ENCODE data around the gene ADAT1.

ADAT1 gene

GRCh38 chr16:75622761-75623605 is at the start of gene ADAT1:
Gene ADAT1, minus strand, starts transcription at chr16:75623281. Its CDS starts 2,482 bp downstream, at chr16:75620799.
- DNase-seq = peak; percentile 96

GRCh38 chr16:75667503-75667902 is 44.4 kb upstream of the ADAT1 start:
- DNase-seq = no peak

- DNase-seq = no peak
Observed at GRCh38 chr16:75660726-75661302, 37.7 kb upstream of the ADAT1 start.

GRCh38 chr16:75660321-75660720 is 37.2 kb upstream of the ADAT1 start:
- no peak for DNase-seq

GRCh38 chr16:75658175-75658574 is 35.1 kb upstream of the ADAT1 start:
- no peak for DNase-seq

GRCh38 chr16:75653922-75654321 is 30.8 kb upstream of the ADAT1 start:
- DNase-seq = no peak

GRCh38 chr16:75648265-75649076 is 25.4 kb upstream of the ADAT1 start:
- peak; percentile 87 for DNase-seq

- peak; percentile 93 for DNase-seq
Observed at GRCh38 chr16:75647492-75648264, 24.6 kb upstream of the ADAT1 start, which contains the start of the genes KARS1 and TERF2IP. Gene KARS1, minus strand, starts transcription at chr16:75647665. Its CDS starts 26 bp downstream, at chr16:75647639. Gene TERF2IP, plus strand, starts transcription at chr16:75647773. Its CDS starts 110 bp downstream, at chr16:75647883.

- DNase-seq = no peak
Observed at GRCh38 chr16:75647112-75647491, 24.0 kb upstream of the ADAT1 start.

- no peak for DNase-seq
Observed at GRCh38 chr16:75644240-75645012, 21.3 kb upstream of the ADAT1 start.

- DNase-seq = no peak
Observed at GRCh38 chr16:75640598-75640997, 17.5 kb upstream of the ADAT1 start.

GRCh38 chr16:75635036-75635435 is 12.0 kb upstream of the ADAT1 start:
- DNase-seq = no peak

GRCh38 chr16:75632857-75633256 is 9.8 kb upstream of the ADAT1 start:
- DNase-seq = no peak

- no peak for DNase-seq
Observed at GRCh38 chr16:75630052-75630451, 7.0 kb upstream of the ADAT1 start.

- no peak for DNase-seq
Observed at GRCh38 chr16:75629132-75629531, 6.1 kb upstream of the ADAT1 start.

- DNase-seq = no peak
Observed at GRCh38 chr16:75628351-75628750, 5.3 kb upstream of the ADAT1 start.

- DNase-seq = no peak
Observed at GRCh38 chr16:75627851-75628250, 4.8 kb upstream of the ADAT1 start.

GRCh38 chr16:75626806-75627205 is 3.7 kb upstream of the ADAT1 start:
- no peak for DNase-seq

- DNase-seq = no peak
Observed at GRCh38 chr16:75624921-75625334, 1.8 kb upstream of the ADAT1 start.

- DNase-seq = no peak
Observed at GRCh38 chr16:75621170-75621477, 2.0 kb downstream of the ADAT1 start.

- peak; percentile 69 for DNase-seq
Observed at GRCh38 chr16:75620326-75621169, 2.5 kb downstream of the ADAT1 start.

All from activated gamma-delta T cell treated with Interleukin-2 at 50 U/mL for 16 hours (primary cell).